Activated T-helper 1 cell treated with Interleukin-2 at 50 U/mL for 16 hours (primary cell): ENCODE measurements around the gene B3GAT1.

Experiments used
- DNase-seq: peaks from one replicate; pipeline ENCODE4 v3.0.0-alpha.2; 2020; ENCODE audit warnings: low read depth

Gene B3GAT1

GRCh38 chr11:134409552-134410429 is 2.3 kb downstream of the B3GAT1 start:
- DNase-seq, result no peak

- DNase-seq, result no peak
These were observed 4.1 kb downstream of the B3GAT1 start for GRCh38 chr11:134407923-134408322.

GRCh38 chr11:134407321-134407828 is 4.7 kb downstream of the B3GAT1 start:
- no peak for DNase-seq

- no peak for DNase-seq
These were observed 5.5 kb downstream of the B3GAT1 start for GRCh38 chr11:134406264-134407185.

GRCh38 chr11:134405841-134406240 is 6.2 kb downstream of the B3GAT1 start:
- no peak for DNase-seq

GRCh38 chr11:134405436-134405835 is 6.6 kb downstream of the B3GAT1 start:
- DNase-seq, result no peak

GRCh38 chr11:134404575-134405341 is 7.3 kb downstream of the B3GAT1 start:
- no peak for DNase-seq

GRCh38 chr11:134402910-134403309 is 9.1 kb downstream of the B3GAT1 start:
- no peak for DNase-seq

GRCh38 chr11:134401825-134402809 is 9.9 kb downstream of the B3GAT1 start:
- DNase-seq, result no peak

- DNase-seq, result no peak
These were observed 12.0 kb downstream of the B3GAT1 start for GRCh38 chr11:134399996-134400395.

- DNase-seq, result no peak
These were observed 12.8 kb downstream of the B3GAT1 start for GRCh38 chr11:134399293-134399654.

- DNase-seq, result no peak
These were observed 13.3 kb downstream of the B3GAT1 start for GRCh38 chr11:134398644-134399292.

GRCh38 chr11:134398079-134398444 is 14.0 kb downstream of the B3GAT1 start:
- DNase-seq, result no peak

- DNase-seq, result no peak
These were observed 14.6 kb downstream of the B3GAT1 start for GRCh38 chr11:134397304-134398078.

- no peak for DNase-seq
These were observed 17.0 kb downstream of the B3GAT1 start for GRCh38 chr11:134395002-134395401.

GRCh38 chr11:134394311-134394710 is 17.7 kb downstream of the B3GAT1 start:
- DNase-seq, result no peak

- DNase-seq, result no peak
These were observed 18.4 kb downstream of the B3GAT1 start for GRCh38 chr11:134393638-134394037.

GRCh38 chr11:134392953-134393615 is 19.0 kb downstream of the B3GAT1 start:
- DNase-seq, result no peak

GRCh38 chr11:134391656-134392055 is 20.4 kb downstream of the B3GAT1 start:
- DNase-seq, result no peak
